Smooth muscle cell (in vitro differentiated cells): ENCODE measurements around the gene PARK7. TPM values are rescaled to one million over a fixed set of nuclear protein-coding genes. Genes with fewer than 3 reads are reported as not detected.

ENCODE experiments used
- DNase-seq: peaks from one replicate; lab custom pipeline; 2025; ENCODE audit not compliant: unreplicated experiment; lab: John Stamatoyannopoulos, UW
- H2AFZ ChIP-seq: fragments of 200-600 bp; sonication (generic); 2 replicates; pipeline ENCODE4 v1.6.0; 2016; ENCODE audit warnings: antibody characterized with exemption, low read depth, mild to moderate bottlenecking
- H3F3A ChIP-seq: fragments of 200-600 bp; sonication (generic); 2 replicates; pipeline ENCODE4 v1.6.0; 2017; ENCODE audit warnings: antibody characterized with exemption, low read depth
- H3K27ac ChIP-seq: fragments of 200-600 bp; sonication (generic); 2 replicates; pipeline ENCODE4 v1.5.1; 2016; ENCODE audit warnings: low read depth, mild to moderate bottlenecking
- H3K27me3 ChIP-seq: fragments of 200-600 bp; sonication (generic); 2 replicates; pipeline ENCODE4 v1.6.1; 2016; ENCODE audit warnings: low read depth, mild to moderate bottlenecking
- H3K36me3 ChIP-seq: fragments of 200-600 bp; sonication (generic); 2 replicates; pipeline ENCODE4 v1.5.1; 2016; ENCODE audit warnings: low read depth
- H3K4me1 ChIP-seq: fragments of 200-600 bp; sonication (generic); 2 replicates; pipeline ENCODE4 v1.5.1; 2016; ENCODE audit warnings: low read depth
- H3K4me2 ChIP-seq: fragments of 200-600 bp; sonication (generic); 2 replicates; pipeline ENCODE4 v1.6.0; 2016; ENCODE audit warnings: mild to moderate bottlenecking
- H3K4me3 ChIP-seq: fragments of 200-600 bp; sonication (generic); 2 replicates; pipeline ENCODE4 v1.5.1; 2016; ENCODE audit warnings: mild to moderate bottlenecking
- H3K79me2 ChIP-seq: fragments of 200-600 bp; sonication (generic); 2 replicates; pipeline ENCODE4 v1.6.0; 2016; ENCODE audit warnings: low read depth, mild to moderate bottlenecking
- H3K9ac ChIP-seq: fragments of 200-600 bp; sonication (generic); 2 replicates; pipeline ENCODE4 v1.6.0; 2016; ENCODE audit warnings: low read depth
- H3K9me3 ChIP-seq: fragments of 200-600 bp; sonication (generic); replicated peaks from 2 replicates; pipeline ENCODE4 v1.5.1; 2016; ENCODE audit warnings: low read depth
- H4K20me1 ChIP-seq: fragments of 200-600 bp; sonication (generic); 2 replicates; pipeline ENCODE4 v1.6.0; 2016; ENCODE audit warnings: low read depth
- WGBS: methylation state at CpG from one replicate; pipeline ENCODE4 v1.1.7; 2016; ENCODE audit warnings: low lambda C conversion rate; 5-methylcytosine and 5-hydroxymethylcytosine counted together
- polyA plus RNA-seq: library from polyadenylated mRNA; unstranded; fragments of >200 nt; fragmentation: Nextera tagmentation; extraction: Ambion mirVana; gene quantifications from 2 replicates; pipeline ENCODE4 v1.2.1, GENCODE V29; 2016
- total RNA-seq: library from RNA; depleted of rRNA; stranded (reverse); fragments of >200 nt; gene quantifications from 2 replicates; pipeline ENCODE4 v1.2.3, GENCODE V29; 2014
- TF ChIP-seq, protein P1 (sequence below): fragments of 200-600 bp; sonication (generic); IDR thresholded peaks from 2 replicates; pipeline ENCODE4 v1.5.1; 2017; ENCODE audit warnings: borderline replicate concordance, mild to moderate bottlenecking, antibody characterized with exemption; ENCODE audit not compliant: insufficient read depth, poor library complexity, severe bottlenecking

Gene PARK7
- total and polyA plus RNA-seq, 2 experiments from 2014 or later, result 179 to 461 TPM

DNA sequence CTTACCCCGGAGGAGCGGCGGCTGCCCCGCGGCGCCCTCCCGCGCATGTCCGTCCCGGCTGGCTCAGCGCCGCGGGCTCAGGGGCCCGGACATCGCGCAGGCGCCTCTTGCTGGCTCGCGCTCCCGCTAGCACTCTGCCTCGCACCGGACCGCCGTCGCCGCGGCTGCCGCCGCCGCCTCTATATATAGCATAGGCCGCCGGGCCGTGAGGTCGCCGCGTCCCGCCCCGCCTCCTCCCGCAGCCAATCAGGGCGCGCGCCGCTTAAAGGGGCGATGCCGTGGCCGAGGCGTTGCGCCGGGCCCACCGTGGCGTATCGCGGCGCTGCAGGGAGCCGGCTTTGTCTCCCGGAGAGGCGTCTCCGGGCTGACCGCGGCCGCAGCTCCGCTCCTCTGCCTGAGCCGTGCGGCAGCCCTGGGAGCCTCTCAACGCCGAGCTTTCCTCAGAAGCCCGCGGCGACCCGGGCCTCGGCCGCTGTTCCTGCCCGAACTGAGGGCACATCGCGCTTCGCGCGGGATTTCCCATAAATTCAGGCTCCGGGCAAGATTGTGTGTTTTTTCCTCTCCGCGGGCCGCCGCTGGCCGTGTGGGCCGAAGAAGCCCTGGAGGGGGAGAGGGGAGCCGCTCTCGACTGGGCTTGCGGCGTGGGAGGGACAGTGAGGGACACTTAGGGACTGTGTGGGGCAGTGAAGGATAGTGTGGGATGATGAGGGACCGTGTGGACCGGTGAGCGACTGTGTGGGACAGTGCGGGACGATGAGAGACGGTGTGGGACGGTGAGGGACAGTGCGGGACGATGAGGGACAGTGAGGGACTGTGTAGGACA lies 64.9 kb downstream of the PARK7 start, which contains the start of gene ERRFI1:
TSS of gene ERRFI1 (minus strand) at position 157 of the 823 bp plus-strand sequence. CDS start 10,690 bp downstream, outside the sequence.
- Histone ChIP-seq H3K9me3 (no peaks in the 10 kb centered on the region), H3K36me3 (no peaks in the 10 kb centered on the region), H3K79me2 (peaks cover 47% of the 10 kb centered on the region), H4K20me1 (peaks cover 47% of the 10 kb centered on the region), H2AFZ (peak within 1 kb of the TSS; percentile 86), H3K27me3 (no peaks in the 10 kb centered on the region), H3K9ac (peak within 1 kb of the TSS; percentile 90), H3K4me3 (peak within 1 kb of the TSS; percentile 89), H3K4me2 (peak within 1 kb of the TSS; percentile 94), H3K27ac (peak within 1 kb of the TSS; percentile 93), H3F3A (peaks cover 21% of the 10 kb centered on the region), H3K4me1 (peaks cover 65% of the 10 kb centered on the region)
- WGBS, result 4% methylated on average over 59 of the region's 98 CpGs
- DNase-seq, result peak; percentile 92
- TF ChIP-seq, protein P1, sequence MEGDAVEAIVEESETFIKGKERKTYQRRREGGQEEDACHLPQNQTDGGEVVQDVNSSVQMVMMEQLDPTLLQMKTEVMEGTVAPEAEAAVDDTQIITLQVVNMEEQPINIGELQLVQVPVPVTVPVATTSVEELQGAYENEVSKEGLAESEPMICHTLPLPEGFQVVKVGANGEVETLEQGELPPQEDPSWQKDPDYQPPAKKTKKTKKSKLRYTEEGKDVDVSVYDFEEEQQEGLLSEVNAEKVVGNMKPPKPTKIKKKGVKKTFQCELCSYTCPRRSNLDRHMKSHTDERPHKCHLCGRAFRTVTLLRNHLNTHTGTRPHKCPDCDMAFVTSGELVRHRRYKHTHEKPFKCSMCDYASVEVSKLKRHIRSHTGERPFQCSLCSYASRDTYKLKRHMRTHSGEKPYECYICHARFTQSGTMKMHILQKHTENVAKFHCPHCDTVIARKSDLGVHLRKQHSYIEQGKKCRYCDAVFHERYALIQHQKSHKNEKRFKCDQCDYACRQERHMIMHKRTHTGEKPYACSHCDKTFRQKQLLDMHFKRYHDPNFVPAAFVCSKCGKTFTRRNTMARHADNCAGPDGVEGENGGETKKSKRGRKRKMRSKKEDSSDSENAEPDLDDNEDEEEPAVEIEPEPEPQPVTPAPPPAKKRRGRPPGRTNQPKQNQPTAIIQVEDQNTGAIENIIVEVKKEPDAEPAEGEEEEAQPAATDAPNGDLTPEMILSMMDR, result no peak

DNA sequence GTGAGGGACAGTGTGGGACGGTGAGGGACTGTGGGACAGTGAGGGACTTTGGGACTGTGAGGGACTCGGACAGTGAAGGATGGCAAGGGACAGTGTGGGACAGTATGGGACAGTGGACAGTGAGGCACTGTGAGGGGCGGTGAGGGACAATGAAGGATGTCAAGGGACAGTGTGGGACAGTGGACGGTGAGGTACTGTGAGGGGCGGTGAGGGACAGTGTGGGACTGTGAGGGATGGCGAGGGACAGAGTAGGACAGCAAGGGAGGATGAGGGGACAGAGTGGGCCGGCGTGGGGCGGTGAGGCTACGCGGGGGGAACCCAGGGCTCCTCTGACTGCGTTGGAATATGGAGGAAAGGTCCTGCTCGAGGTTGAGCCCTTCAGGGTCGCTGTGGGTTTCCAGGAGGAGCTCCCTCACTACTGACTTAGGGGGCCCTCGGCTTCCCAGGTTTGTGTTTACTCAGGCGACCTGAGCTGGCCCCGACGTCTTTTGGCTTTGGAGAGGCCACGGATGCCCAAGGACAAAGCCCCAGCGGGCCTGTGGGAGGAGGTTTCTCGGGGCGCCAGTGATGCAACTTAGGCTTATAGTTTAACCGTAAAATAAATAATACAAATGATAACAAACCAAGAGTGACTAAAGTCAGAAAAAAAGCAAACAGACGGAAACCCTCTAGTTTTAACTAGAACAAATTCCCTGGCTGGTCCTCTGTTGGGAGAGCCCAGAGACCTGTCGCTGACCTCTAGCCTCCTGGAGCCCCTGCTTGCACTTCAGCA lies 65.7 kb downstream of the PARK7 start:
- Histone ChIP-seq H2AFZ (peak overlapping the region; percentile 86), H3K4me2 (peak overlapping the region; percentile 94), H3K27me3 (no peaks in the 10 kb centered on the region), H3K9ac (peak overlapping the region; percentile 89), H3K4me3 (peak overlapping the region; percentile 89), H3K36me3 (no peaks in the 10 kb centered on the region), H3K79me2 (peaks cover 39% of the 10 kb centered on the region), H3K9me3 (no peaks in the 10 kb centered on the region), H4K20me1 (peaks cover 39% of the 10 kb centered on the region), H3F3A (peaks cover 29% of the 10 kb centered on the region), H3K27ac (peak overlapping the region; percentile 93), H3K4me1 (peaks cover 57% of the 10 kb centered on the region)
- DNase-seq, result no peak
- 27% methylated on average over 20 of the region's 25 CpGs for WGBS
- TF ChIP-seq, protein P1, result no peak

DNA sequence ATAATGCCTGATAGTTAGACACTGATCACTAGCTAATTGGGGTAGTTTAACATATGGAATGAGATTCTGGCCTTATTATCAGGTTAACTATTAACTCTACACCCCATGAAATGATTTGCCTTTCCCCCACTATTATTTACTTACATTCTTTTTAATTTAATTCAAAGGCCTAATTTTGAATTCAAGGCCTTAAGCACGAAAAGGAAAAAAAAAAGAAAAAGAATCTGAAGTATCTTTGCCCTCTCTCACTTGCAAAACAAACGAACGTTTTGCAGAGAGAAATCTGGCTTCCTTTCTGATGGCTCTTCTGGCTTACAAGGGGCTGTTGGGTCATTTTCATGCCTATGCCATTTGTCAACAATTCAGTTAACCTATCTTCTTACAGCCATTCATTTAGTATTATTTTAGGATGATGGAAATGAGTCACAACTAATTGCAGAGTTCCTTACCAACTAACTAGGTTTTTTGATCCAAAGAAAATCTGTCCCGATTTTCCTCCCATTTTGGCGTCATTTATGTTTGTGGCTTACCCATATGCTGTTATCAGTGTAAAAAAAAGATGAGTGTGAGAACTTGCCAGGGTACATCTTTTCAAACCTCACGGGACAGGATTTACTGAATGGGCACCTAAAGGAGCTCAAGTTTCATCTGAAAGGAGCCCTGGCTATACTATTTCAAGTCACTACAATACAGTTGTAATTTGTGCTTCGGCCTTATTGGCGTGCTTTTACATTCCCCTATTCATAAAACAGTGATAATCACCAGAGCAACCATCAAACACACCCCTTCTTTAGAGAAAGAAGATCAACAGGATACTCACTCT lies 66.4 kb downstream of the PARK7 start:
- no peak overlapping the region for H2AFZ ChIP-seq
- 17% methylated on average over 8 of the region's 8 CpGs for WGBS
- peaks cover 31% of the 10 kb centered on the region for H3K79me2 ChIP-seq
- peak overlapping the region; percentile 94 for H3K4me2 ChIP-seq
- no peaks in the 10 kb centered on the region for H3K9me3 ChIP-seq
- peaks cover 29% of the 10 kb centered on the region for H3F3A ChIP-seq
- H3K27ac ChIP-seq, result peak overlapping the region; percentile 93
- TF ChIP-seq, protein P1, result no peak
- H3K4me3 ChIP-seq, result peak overlapping the region; percentile 89
- H3K36me3 ChIP-seq, result no peaks in the 10 kb centered on the region
- no peak for DNase-seq
- no peaks in the 10 kb centered on the region for H3K27me3 ChIP-seq
- H4K20me1 ChIP-seq, result peaks cover 31% of the 10 kb centered on the region
- H3K9ac ChIP-seq, result no peak overlapping the region
- H3K4me1 ChIP-seq, result peaks cover 49% of the 10 kb centered on the region
